ENCODE data around the gene PAM16.

The PAM16 gene

GRCh38 chr16:4298761-4299522 lies 52.2 kb downstream of the PAM16 start:
- DNase-seq (ENCODE audit: low spot score): no peak

DNA sequence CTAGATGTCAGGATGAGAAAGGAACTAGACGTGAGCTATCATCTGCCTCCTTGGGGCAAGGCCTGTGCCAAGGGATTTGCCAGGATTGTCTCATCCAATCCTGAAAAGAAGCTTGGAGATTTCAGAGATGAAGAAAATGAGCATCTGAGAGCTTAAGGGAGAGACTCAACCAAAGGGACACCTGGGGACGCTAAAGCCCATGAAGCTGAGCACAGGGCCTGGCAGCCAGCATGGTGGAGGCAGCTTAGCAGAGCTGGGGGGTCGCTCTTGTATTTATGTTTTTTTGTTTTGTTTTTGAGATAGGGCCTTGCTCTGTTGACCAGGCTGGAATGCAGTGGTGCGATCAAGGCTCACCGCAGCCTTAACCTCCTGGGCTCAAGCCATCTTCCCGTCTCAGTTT lies 53.6 kb downstream of the PAM16 start:
- no peak for DNase-seq (ENCODE audit: low spot score)

DNA sequence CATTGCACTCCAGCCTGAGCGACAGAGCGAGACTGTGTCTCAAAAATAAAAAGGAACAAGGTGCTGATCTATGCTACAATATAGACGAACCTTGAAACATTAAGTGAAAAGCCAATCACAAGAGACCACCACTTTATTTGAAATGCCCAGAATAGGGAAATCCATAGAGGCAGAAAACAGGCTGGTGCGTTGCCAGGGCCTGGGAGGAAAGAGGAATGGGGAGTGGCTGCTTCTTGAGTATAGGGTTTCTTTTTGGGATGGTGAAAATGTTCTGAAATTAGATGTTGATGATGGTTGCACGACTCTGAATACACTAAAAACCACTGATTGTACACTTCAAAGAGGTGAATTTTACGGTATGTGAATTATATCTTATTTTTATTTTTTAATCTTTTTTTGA lies 55.5 kb downstream of the PAM16 start:
- no peak for DNase-seq (ENCODE audit: low spot score)

DNA sequence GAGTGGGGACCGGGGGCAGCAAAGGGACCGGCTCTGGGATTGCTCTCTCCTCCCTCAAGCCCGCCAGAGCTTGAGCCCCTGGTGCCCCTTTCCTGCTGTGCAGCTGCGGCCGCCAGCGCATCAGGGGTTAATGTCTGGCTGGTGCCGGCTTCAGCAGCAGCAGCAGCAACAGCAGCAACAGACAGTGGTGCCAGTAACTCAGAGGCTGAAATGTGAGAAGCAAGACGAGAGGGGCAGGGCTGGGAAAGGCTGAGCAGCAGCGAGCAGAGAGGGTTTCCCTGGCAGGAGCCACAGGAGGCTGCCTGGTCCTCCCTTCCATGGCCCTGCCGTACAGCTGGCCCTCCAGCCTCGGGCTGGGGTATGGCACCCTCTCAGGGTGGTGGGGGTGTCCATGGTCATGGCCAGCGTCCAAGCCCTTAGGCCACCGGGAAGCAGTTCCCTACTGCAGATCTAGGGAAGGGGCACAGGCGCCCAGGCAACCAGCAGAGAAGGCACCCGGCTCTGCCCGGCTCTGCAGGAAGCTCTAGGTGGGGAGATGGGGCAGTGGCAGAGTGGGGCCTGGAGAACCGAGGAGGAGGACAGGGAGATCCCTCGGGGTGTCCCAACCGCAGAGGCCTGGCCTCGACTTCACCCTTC lies 57.2 kb downstream of the PAM16 start:
- DNase-seq (ENCODE audit: low spot score): no peak

- no peak for DNase-seq (ENCODE audit: low spot score)
Observed at GRCh38 chr16:4293181-4293716, 57.9 kb downstream of the PAM16 start.

GRCh38 chr16:4291699-4292098 lies 59.4 kb downstream of the PAM16 start:
- DNase-seq (ENCODE audit: low spot score): no peak

Data from hematopoietic multipotent progenitor cell treated with erythropoietin and hydrocortisone succinate and interleukin-3 and kit ligand, for 17 days (in vitro differentiated cells).